ENCODE data around the gene RTF1. TPM values are rescaled to one million over a fixed set of nuclear protein-coding genes. Genes with fewer than 3 reads are reported as not detected.
"Not testable (repeated sequence)": the region's sequence is repeated elsewhere in the genome, so short reads cannot be mapped to it uniquely, and the experiment has no call there.

Gene RTF1
- total RNA-seq, 1 experiment from 2014 or later, result 33.5 TPM

DNA sequence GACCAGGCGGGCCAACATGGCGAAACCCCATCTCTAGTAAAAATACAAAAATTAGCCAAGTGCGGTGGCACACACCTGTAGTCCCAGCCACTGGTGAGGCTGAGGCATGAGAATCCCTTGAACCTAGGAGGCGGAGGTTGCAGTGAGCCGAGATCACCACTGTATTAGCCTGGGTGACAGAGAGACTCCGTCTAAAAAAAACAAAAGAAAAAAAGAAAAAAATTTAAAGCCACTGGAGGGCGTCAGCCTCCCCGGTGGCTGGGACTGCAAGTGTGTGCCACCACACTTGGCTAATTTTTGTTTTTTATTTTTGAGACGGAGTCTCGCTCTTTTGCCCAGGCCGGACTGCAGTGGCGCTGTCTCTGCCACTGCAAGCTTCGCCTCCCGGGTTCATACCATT, 7.9 kb downstream of the RTF1 start:
- no peaks in the 10 kb centered on the region for H3K27me3 ChIP-seq (ENCODE audit: low read length)
- DNase-seq, result no peak
- no peak overlapping the region for H2AFZ ChIP-seq (ENCODE audit: low read length)
- H3K27ac ChIP-seq (ENCODE audit: low read length), result no peak overlapping the region
- no peaks in the 10 kb centered on the region for H3K9me3 ChIP-seq (ENCODE audit: low read length)
- H4K20me1 ChIP-seq (ENCODE audit: insufficient read depth, low read depth, low read length), result no peaks in the 10 kb centered on the region; the same call in 1 of the 2 replicates
- no peaks in the 10 kb centered on the region for H3K9me2 ChIP-seq (replicated peaks; ENCODE audit: insufficient read depth, low read length)
- H3K9ac ChIP-seq (ENCODE audit: low read length), result no peak overlapping the region
- H3K79me2 ChIP-seq (ENCODE audit: low read length), result peaks cover 87% of the 10 kb centered on the region
- no peaks in the 10 kb centered on the region for H3K4me1 ChIP-seq (ENCODE audit: low read length)
- H3K4me2 ChIP-seq (ENCODE audit: low read depth, low read length, poor library complexity, severe bottlenecking), result no peak overlapping the region
- H3K4me3 ChIP-seq (ENCODE audit: low read length), result no peak overlapping the region
- H3K36me3 ChIP-seq (ENCODE audit: insufficient read depth, low read length), result no peaks in the 10 kb centered on the region

DNA sequence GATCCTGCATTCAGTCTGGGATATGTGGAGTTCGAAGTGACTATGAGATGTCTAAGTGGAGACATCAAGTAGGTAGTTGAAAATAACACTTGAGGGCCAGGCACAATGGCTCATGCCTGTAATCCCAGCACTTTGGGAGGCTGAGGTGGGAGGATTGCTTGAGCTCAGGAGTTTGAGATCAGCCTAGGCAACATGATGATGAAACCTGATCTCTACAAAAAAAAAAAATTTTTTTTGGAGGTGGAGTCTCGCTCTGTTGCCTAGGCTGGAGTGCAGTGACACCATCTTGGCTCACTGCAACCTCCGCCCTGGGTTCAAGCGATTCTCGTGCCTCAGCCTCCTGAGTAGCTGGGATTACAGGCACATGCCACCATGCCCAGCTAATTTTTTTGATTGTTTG, 9.0 kb downstream of the RTF1 start:
- H3K9me3 ChIP-seq (ENCODE audit: low read length); H3K4me2 ChIP-seq (ENCODE audit: low read depth, low read length, poor library complexity, severe bottlenecking); H3K27ac ChIP-seq (ENCODE audit: low read length); H3K36me3 ChIP-seq (ENCODE audit: insufficient read depth, low read length); H3K4me3 ChIP-seq (ENCODE audit: low read length); H4K20me1 ChIP-seq (ENCODE audit: insufficient read depth, low read depth, low read length); H3K9ac ChIP-seq (ENCODE audit: low read length); H2AFZ ChIP-seq (ENCODE audit: low read length); DNase-seq; H3K9me2 ChIP-seq (replicated peaks; ENCODE audit: insufficient read depth, low read length); H3K4me1 ChIP-seq (ENCODE audit: low read length); H3K27me3 ChIP-seq (ENCODE audit: low read length): not testable (repeated sequence)
- H3K79me2 ChIP-seq (ENCODE audit: low read length), result peaks cover 85% of the 10 kb centered on the region

DNA sequence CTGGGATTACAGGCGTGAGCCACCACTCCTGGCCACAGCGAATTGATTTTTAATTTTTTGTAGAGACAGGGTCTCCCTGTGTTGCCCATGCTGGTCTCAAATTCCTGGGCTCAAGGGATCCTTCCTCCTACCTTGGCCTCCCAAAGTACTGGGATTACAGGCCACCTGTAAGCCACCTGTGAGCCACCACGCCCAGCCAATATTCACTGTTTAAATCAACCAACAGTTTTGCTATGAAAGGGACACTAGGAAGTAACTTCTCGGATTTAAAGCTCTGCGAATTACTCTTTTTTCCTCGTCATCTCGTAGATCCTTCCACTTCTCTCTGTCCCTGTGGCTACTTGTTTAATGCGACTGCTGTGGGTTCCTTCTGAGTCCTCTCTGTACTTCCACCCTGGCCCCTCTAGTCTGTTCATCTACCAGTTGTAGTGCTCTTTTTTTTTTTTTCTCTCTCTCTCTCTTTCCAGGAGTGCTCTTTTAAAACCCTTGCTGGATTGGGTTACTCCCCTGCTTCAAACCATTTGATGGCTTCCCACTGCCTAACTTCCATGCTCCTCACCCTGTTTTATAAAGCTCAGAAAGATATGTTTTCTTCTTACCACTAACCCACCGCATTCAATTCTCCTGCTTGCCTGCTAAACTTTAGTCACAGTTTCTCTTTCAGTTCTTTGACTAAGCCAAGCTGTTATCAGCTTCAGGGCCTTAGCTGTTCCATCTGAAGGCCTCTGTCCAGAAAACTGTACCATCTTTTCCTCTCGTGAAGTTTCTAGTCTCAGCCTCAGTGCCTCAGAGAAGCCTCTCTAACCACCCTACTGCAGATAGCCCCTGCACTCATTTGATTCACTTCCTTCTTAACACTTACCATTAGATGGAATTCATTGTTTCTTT, 12.4 kb downstream of the RTF1 start:
- no peak overlapping the region for H3K4me2 ChIP-seq (ENCODE audit: low read depth, low read length, poor library complexity, severe bottlenecking)
- no peak for DNase-seq
- peaks cover 82% of the 10 kb centered on the region for H3K79me2 ChIP-seq (ENCODE audit: low read length)
- H3K9me2 ChIP-seq (replicated peaks; ENCODE audit: insufficient read depth, low read length), result no peaks in the 10 kb centered on the region
- H3K27me3 ChIP-seq (ENCODE audit: low read length), result no peaks in the 10 kb centered on the region
- no peaks in the 10 kb centered on the region for H3K9me3 ChIP-seq (ENCODE audit: low read length)
- H4K20me1 ChIP-seq (ENCODE audit: insufficient read depth, low read depth, low read length), result no peaks in the 10 kb centered on the region
- no peak overlapping the region for H2AFZ ChIP-seq (ENCODE audit: low read length)
- no peak overlapping the region for H3K27ac ChIP-seq (ENCODE audit: low read length)
- H3K36me3 ChIP-seq (ENCODE audit: insufficient read depth, low read length), result no peaks in the 10 kb centered on the region
- no peaks in the 10 kb centered on the region for H3K4me1 ChIP-seq (ENCODE audit: low read length)
- no peak overlapping the region for H3K4me3 ChIP-seq (ENCODE audit: low read length)
- no peak overlapping the region for H3K9ac ChIP-seq (ENCODE audit: low read length)

DNA sequence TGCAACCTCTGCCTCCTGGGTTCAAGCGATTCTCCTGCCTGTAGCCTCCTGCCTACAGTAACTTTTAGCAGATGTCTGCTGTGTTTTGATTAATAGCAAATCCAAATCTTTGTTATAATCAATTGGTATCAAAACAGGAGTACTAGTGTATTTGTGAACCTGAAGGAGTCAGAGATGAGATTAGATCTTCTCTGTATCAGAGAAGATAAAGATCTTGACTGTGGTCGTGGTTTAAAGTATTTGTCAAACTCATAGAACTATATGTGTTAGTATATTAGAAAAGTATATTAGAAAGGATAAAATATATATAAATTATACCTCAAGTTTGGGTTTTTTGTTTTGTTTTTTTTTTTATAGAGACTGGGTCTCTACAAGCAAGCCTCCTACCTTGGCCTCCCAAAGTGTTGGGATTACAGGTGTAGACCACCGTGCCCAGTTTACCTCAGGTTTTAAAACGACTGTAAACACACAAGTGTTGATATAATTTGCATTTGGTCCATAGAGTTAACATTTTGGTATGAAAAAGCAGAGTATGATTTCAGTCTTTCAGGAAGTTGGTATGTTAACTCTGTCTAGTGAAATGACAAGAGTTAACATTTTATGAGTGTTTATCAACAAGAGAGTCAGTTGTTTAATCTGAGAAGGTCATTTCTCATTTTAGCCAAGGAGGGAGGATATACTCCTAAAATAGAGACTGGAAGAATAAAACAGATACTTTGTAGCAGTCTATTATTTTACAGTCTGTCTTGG, 18.3 kb downstream of the RTF1 start:
- Histone ChIP-seq H3K9ac (ENCODE audit: low read length) (no peak overlapping the region), H3K79me2 (ENCODE audit: low read length) (peaks cover 62% of the 10 kb centered on the region), H3K9me2 (replicated peaks; ENCODE audit: insufficient read depth, low read length) (no peaks in the 10 kb centered on the region), H3K4me2 (ENCODE audit: low read depth, low read length, poor library complexity, severe bottlenecking) (no peak overlapping the region), H3K4me3 (ENCODE audit: low read length) (no peak overlapping the region), H4K20me1 (ENCODE audit: insufficient read depth, low read depth, low read length) (peaks cover 4% of the 10 kb centered on the region; the same call in 1 of the 2 replicates), H3K27me3 (ENCODE audit: low read length) (no peaks in the 10 kb centered on the region), H3K36me3 (ENCODE audit: insufficient read depth, low read length) (peaks cover 6% of the 10 kb centered on the region; the same call in 1 of the 2 replicates), H3K4me1 (ENCODE audit: low read length) (no peaks in the 10 kb centered on the region), H2AFZ (ENCODE audit: low read length) (no peak overlapping the region), H3K27ac (ENCODE audit: low read length) (no peak overlapping the region), H3K9me3 (ENCODE audit: low read length) (no peaks in the 10 kb centered on the region)
- DNase-seq, result no peak

DNA sequence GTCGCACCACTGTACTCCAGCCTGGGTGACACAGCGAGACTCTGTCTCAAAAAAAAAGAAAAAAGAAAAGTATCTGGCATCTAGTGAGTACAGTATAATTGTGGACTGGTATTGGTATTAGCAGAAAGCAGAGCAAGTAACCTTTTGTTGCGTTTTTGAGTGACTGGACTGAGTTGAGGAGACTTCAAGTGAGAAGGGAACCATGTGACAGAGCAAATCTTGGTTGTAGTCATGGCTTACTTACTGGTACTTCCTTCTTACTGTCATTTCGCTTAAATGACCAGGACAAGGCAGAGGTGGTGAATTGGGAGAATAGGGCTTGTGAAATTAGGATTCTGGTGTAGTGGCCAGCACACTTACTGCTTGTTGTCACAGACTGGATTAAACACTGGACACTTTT, 20.6 kb downstream of the RTF1 start:
- H3K9me2 ChIP-seq (replicated peaks; ENCODE audit: insufficient read depth, low read length), result no peaks in the 10 kb centered on the region
- H3K4me2 ChIP-seq (ENCODE audit: low read depth, low read length, poor library complexity, severe bottlenecking), result no peak overlapping the region
- H3K9me3 ChIP-seq (ENCODE audit: low read length), result no peaks in the 10 kb centered on the region
- no peak for DNase-seq
- H3K27me3 ChIP-seq (ENCODE audit: low read length), result no peaks in the 10 kb centered on the region
- peaks cover 4% of the 10 kb centered on the region; the same call in 1 of the 2 replicates for H4K20me1 ChIP-seq (ENCODE audit: insufficient read depth, low read depth, low read length)
- no peak overlapping the region for H3K27ac ChIP-seq (ENCODE audit: low read length)
- no peak overlapping the region for H3K9ac ChIP-seq (ENCODE audit: low read length)
- H3K36me3 ChIP-seq (ENCODE audit: insufficient read depth, low read length), result peaks cover 10% of the 10 kb centered on the region; the same call in 1 of the 2 replicates
- H3K4me1 ChIP-seq (ENCODE audit: low read length), result no peaks in the 10 kb centered on the region
- H3K79me2 ChIP-seq (ENCODE audit: low read length), result peaks cover 50% of the 10 kb centered on the region
- H2AFZ ChIP-seq (ENCODE audit: low read length), result no peak overlapping the region
- H3K4me3 ChIP-seq (ENCODE audit: low read length), result no peak overlapping the region

DNA sequence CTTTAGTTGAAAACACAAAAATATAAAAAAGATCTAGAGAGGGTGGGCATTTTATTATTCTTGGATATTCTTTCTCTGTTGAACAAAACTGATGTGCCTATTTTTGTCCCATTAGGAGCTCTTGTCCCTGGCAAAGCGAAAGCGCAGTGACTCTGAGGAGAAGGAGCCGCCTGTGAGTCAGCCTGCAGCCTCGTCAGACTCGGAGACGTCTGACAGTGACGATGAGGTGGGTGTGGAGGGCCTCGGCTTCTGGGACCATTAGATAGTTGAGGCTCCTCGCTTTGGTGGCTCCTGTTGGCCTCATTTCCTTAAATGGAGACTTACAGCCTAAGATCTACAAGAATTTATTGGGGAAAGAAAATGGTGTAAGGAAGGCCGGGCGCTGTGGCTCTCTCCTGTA, 21.3 kb downstream of the RTF1 start:
- Histone ChIP-seq H3K9me3 (ENCODE audit: low read length) (no peaks in the 10 kb centered on the region), H2AFZ (ENCODE audit: low read length) (no peak overlapping the region), H3K27me3 (ENCODE audit: low read length) (no peaks in the 10 kb centered on the region), H3K9ac (ENCODE audit: low read length) (no peak overlapping the region), H4K20me1 (ENCODE audit: insufficient read depth, low read depth, low read length) (peaks cover 4% of the 10 kb centered on the region; the same call in 1 of the 2 replicates), H3K4me3 (ENCODE audit: low read length) (no peak overlapping the region), H3K4me1 (ENCODE audit: low read length) (no peaks in the 10 kb centered on the region), H3K36me3 (ENCODE audit: insufficient read depth, low read length) (peaks cover 15% of the 10 kb centered on the region; the same call in 1 of the 2 replicates), H3K9me2 (replicated peaks; ENCODE audit: insufficient read depth, low read length) (no peaks in the 10 kb centered on the region), H3K79me2 (ENCODE audit: low read length) (peaks cover 48% of the 10 kb centered on the region), H3K4me2 (ENCODE audit: low read depth, low read length, poor library complexity, severe bottlenecking) (no peak overlapping the region), H3K27ac (ENCODE audit: low read length) (no peak overlapping the region)
- DNase-seq, result no peak

DNA sequence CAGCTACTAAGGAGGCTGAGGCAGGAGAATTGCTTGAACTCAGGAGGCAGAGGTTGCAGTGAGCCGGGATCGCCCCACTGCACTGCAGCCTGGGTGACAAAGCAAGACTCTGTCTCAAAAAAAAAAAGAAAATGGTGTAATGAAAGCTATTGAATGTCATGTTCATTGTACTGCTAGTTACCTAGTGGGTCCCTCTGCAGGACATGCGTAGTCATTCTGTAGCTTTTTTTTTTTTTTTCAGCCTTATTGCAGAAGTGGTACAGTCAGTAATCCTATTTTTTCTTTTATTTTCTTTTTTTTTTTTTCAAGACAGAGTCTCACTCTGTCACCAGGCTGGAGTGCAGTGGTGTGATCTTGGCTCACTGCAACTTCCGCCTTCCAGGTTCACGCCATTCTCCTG, 21.9 kb downstream of the RTF1 start:
- not testable (repeated sequence) for H3K9me3 ChIP-seq (ENCODE audit: low read length); H2AFZ ChIP-seq (ENCODE audit: low read length); H3K9me2 ChIP-seq (replicated peaks; ENCODE audit: insufficient read depth, low read length); H3K4me3 ChIP-seq (ENCODE audit: low read length); H3K4me2 ChIP-seq (ENCODE audit: low read depth, low read length, poor library complexity, severe bottlenecking); H4K20me1 ChIP-seq (ENCODE audit: insufficient read depth, low read depth, low read length); H3K4me1 ChIP-seq (ENCODE audit: low read length); H3K27ac ChIP-seq (ENCODE audit: low read length); H3K27me3 ChIP-seq (ENCODE audit: low read length); H3K9ac ChIP-seq (ENCODE audit: low read length)
- Histone ChIP-seq H3K36me3 (ENCODE audit: insufficient read depth, low read length) (peaks cover 15% of the 10 kb centered on the region; the same call in 1 of the 2 replicates), H3K79me2 (ENCODE audit: low read length) (peaks cover 46% of the 10 kb centered on the region)
- DNase-seq, result peak; percentile 51

DNA sequence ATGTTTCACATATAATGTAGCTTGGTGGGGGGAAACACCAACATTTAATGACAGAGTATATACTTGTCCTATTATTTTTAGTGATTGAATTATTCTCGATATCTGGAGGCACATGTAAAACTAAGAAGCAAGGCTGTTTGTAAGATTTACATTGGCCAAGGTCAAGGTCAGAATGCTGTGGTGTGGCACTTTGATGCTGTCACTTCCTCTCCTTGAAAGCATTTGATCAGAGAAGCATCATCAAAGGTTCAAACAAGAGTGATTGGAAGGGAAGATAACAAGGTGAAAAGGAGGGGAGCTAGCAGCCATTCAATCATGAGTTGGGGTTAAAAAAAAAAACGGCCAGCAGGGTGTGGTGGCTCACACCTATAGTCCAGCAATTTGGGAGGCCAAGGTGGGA, 26.4 kb downstream of the RTF1 start:
- H3K36me3 ChIP-seq (ENCODE audit: insufficient read depth, low read length), result peaks cover 16% of the 10 kb centered on the region; the same call in 1 of the 2 replicates
- H3K27ac ChIP-seq (ENCODE audit: low read length), result no peak overlapping the region
- H3K9ac ChIP-seq (ENCODE audit: low read length), result no peak overlapping the region
- H3K4me1 ChIP-seq (ENCODE audit: low read length), result no peaks in the 10 kb centered on the region
- H3K9me3 ChIP-seq (ENCODE audit: low read length), result no peaks in the 10 kb centered on the region
- no peak overlapping the region for H3K4me3 ChIP-seq (ENCODE audit: low read length)
- H3K27me3 ChIP-seq (ENCODE audit: low read length), result no peaks in the 10 kb centered on the region
- H2AFZ ChIP-seq (ENCODE audit: low read length), result no peak overlapping the region
- no peak overlapping the region for H3K4me2 ChIP-seq (ENCODE audit: low read depth, low read length, poor library complexity, severe bottlenecking)
- peaks cover 51% of the 10 kb centered on the region for H3K79me2 ChIP-seq (ENCODE audit: low read length)
- H3K9me2 ChIP-seq (replicated peaks; ENCODE audit: insufficient read depth, low read length), result no peaks in the 10 kb centered on the region
- no peak for DNase-seq
- no peaks in the 10 kb centered on the region for H4K20me1 ChIP-seq (ENCODE audit: insufficient read depth, low read depth, low read length)
